Kidney epithelial cell (primary cell): Measurements from ENCODE around the gene AGK. TPM values are rescaled to one million over a fixed set of nuclear protein-coding genes. Genes with fewer than 3 reads are reported as not detected.
A peak's percentile ranks its signal among the peaks of the same experiment; 100 is the strongest.

ENCODE experiments used
- DNase-seq: peaks from one replicate; pipeline ENCODE4 v3.0.0-alpha.2; 2010; ENCODE audit warnings: low read depth
- H3K27me3 ChIP-seq: 2 replicates; pipeline ENCODE4 v1.6.0; 2011; ENCODE audit warnings: low read length; ENCODE audit not compliant: control insufficient read depth, insufficient read depth
- H3K36me3 ChIP-seq: 2 replicates; pipeline ENCODE4 v1.5.1; 2011; ENCODE audit warnings: low read length; ENCODE audit not compliant: control insufficient read depth, insufficient read depth
- H3K4me3 ChIP-seq: 2 replicates; pipeline ENCODE4 v1.5.1; 2011; ENCODE audit warnings: low read depth, mild to moderate bottlenecking, control low read depth, low read length
- total RNA-seq: library from RNA; depleted of rRNA; stranded (reverse); fragments of >200 nt; gene quantifications from 2 replicates; pipeline ENCODE4 v1.2.3, GENCODE V29; 2015
- TF ChIP-seq, protein P1 (sequence below): IDR thresholded peaks from 2 replicates; pipeline ENCODE4 v1.5.1; 2011; ENCODE audit warnings: mild to moderate bottlenecking, moderate library complexity, low read length, control low read depth, inconsistent platforms; ENCODE audit not compliant: insufficient read depth, poor library complexity, severe bottlenecking

The AGK gene, protein sequence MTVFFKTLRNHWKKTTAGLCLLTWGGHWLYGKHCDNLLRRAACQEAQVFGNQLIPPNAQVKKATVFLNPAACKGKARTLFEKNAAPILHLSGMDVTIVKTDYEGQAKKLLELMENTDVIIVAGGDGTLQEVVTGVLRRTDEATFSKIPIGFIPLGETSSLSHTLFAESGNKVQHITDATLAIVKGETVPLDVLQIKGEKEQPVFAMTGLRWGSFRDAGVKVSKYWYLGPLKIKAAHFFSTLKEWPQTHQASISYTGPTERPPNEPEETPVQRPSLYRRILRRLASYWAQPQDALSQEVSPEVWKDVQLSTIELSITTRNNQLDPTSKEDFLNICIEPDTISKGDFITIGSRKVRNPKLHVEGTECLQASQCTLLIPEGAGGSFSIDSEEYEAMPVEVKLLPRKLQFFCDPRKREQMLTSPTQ
- 31.7 and 35.3 TPM in 2 replicates for total RNA-seq

DNA sequence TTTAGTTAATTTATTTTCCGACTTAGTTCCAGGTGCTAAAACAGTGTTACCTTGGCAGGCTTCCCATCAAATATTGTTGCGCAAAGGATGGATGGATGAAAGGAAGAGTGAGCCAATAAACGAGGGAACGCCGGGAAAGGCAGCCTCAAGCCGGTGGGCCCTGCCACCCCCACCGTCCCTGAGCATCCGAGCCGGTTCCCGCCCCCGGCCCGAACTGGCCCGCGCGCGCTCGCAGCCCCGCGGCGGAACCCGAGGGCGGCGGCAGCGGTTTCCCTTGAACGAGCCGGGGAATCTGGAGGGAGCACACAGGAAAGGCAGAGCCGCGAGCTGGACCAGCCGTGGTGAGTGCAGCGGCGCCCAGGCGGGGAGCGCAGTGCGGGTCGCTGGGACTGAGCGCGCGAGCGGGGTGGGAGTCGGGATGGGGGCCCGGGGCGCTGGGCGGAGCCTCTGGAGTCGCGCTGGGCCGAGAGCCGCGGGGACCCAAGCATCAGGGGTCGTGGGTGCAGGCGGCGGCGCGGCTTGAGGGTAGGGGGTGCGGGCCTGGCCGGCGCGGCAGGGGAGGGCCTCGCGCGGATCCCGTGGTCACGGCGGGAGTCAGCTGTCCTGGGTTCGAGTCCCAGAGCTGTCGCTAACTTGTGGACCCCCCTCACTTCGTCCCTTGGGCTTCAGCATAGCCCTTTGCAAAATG is at the start of gene AGK:
Gene AGK, plus strand, starts transcription at position 317 of the 688 bp plus-strand sequence. CDS start 4,057 bp downstream, outside the sequence.
- Histone ChIP-seq H3K4me3 (peak within 1 kb of the TSS; percentile 88), H3K36me3 (no peaks in the 10 kb centered on the region), H3K27me3 (no peaks in the 10 kb centered on the region)
- TF ChIP-seq, protein P1, sequence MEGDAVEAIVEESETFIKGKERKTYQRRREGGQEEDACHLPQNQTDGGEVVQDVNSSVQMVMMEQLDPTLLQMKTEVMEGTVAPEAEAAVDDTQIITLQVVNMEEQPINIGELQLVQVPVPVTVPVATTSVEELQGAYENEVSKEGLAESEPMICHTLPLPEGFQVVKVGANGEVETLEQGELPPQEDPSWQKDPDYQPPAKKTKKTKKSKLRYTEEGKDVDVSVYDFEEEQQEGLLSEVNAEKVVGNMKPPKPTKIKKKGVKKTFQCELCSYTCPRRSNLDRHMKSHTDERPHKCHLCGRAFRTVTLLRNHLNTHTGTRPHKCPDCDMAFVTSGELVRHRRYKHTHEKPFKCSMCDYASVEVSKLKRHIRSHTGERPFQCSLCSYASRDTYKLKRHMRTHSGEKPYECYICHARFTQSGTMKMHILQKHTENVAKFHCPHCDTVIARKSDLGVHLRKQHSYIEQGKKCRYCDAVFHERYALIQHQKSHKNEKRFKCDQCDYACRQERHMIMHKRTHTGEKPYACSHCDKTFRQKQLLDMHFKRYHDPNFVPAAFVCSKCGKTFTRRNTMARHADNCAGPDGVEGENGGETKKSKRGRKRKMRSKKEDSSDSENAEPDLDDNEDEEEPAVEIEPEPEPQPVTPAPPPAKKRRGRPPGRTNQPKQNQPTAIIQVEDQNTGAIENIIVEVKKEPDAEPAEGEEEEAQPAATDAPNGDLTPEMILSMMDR: no peak
- DNase-seq: no peak

DNA sequence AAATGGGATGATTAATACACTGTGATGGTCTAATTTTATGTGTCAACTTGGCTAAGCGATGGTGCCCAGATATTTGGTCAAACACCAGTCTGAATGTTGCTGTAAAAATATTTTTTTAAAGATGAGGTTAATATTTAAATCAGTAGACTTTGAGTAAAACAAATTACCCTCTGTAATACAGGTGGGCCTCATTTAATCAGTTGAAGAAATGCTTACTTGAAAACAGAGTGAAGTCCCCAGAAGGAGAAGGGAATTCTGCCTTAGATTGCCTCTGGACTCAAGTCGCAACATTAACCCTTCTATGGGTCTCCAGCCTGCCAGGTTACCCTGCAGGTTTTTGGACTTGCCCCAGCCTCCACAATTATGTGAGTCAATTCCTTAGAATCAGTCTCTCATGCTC is 49.8 kb upstream of the AGK start:
- no peak for DNase-seq
- Histone ChIP-seq H3K4me3 (no peak overlapping the region), H3K27me3 (no peaks in the 10 kb centered on the region), H3K36me3 (no peaks in the 10 kb centered on the region)
- TF ChIP-seq, protein P1: no peak

DNA sequence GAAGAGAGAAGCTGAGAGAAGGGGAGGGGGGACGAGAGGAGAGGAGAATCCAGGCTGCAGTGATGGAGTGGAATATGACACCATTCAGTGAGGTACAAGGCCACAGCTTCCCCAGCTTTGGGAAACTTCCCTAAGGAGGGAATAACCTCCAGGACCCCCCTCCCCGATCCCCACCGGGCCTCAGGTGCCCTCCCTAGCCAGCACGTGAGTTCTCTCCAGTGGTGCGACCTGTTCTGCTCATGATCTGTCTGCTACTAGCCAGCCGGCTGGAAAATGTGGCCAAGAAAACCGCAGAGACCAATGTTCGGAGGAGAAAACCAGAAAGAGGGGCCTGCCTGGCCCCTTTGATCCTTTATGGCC is 39.9 kb upstream of the AGK start:
- Histone ChIP-seq H3K27me3 (peaks cover 12% of the 10 kb centered on the region), H3K4me3 (peak overlapping the region; percentile 11), H3K36me3 (no peaks in the 10 kb centered on the region)
- DNase-seq: no peak
- TF ChIP-seq, protein P1: no peak

DNA sequence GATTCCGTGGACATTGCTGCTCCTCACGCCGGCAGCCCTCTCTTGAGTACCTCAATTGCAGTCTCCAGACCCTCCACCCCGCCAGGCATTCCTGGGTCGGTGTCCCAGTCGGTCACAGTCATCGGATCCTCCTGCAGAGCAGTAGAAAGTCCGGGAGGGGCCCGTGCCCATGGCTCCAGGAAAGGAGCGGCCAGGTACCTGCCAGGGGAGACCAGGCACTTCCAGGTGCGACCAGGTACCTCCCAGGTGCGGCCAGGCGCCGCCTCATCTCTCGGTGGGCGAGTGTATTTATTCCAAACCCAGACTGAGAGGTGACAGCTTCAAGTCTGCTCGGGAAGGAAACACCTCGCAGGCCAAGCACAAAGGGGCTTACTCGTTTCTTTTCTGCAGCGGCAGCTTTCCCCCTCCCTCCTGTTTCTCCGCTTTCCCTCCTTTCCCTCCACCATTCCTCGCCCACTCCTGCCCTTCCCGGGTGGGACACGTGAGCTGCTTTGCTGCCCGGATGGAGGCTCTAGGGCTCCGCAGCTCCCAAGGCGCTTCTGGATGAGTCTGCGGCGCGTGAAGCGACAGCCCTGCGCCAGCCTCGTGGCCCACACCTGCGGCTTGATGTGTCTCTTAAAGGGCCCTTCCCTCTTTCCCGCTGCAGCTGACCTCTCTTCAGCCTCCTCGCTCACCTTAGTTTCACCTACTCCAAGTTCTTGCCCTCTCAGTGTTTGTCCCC is 39.4 kb upstream of the AGK start:
- Histone ChIP-seq H3K27me3 (peaks cover 12% of the 10 kb centered on the region), H3K4me3 (peak overlapping the region; percentile 11), H3K36me3 (no peaks in the 10 kb centered on the region)
- peak; percentile 1 for DNase-seq
- TF ChIP-seq, protein P1: no peak

DNA sequence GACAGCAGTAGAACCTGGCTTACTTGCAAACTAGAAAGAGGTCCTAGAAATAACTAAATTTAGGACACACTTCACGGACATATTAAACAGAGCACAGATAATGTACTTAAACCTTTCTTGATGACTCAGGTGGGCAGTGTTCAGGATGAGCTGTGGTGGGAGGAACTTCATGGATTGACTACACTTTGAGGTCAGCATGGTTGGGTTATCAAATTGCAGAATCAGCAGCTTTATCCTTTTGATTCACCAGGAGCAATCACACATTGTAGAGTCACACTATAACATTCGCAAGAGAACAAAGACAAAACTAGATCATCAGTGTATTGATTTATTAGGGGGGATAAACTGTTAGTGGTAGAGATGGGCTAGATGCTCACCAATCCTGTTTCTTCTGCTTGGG is 38.6 kb upstream of the AGK start:
- Histone ChIP-seq H3K27me3 (peaks cover 12% of the 10 kb centered on the region), H3K36me3 (no peaks in the 10 kb centered on the region), H3K4me3 (no peak overlapping the region)
- no peak for DNase-seq
- TF ChIP-seq, protein P1: no peak
